OCI-LY1 (cell line): ENCODE results near the gene RNF19B.

Source experiments
- H2AFZ ChIP-seq: fragments of 200-600 bp; sonication (generic), shearing (Covaris generic); 2 replicates; pipeline ENCODE4 v1.6.0; 2014; ENCODE audit warnings: antibody characterized with exemption, mild to moderate bottlenecking, low read length
- H3F3A ChIP-seq: fragments of 200-600 bp; sonication (generic), shearing (Covaris generic); 2 replicates; pipeline ENCODE4 v1.6.0; 2014; ENCODE audit warnings: mild to moderate bottlenecking, antibody characterized with exemption, low read length, moderate library complexity; ENCODE audit not compliant: insufficient read depth
- H3K27ac ChIP-seq: fragments of 200-600 bp; sonication (generic); 2 replicates; pipeline ENCODE4 v1.5.1; 2014; ENCODE audit warnings: low read length, mixed run types, mild to moderate bottlenecking, low read depth; ENCODE audit not compliant: poor library complexity, severe bottlenecking
- H3K27me3 ChIP-seq: fragments of 200-600 bp; sonication (generic); 2 replicates; pipeline ENCODE4 v1.6.0; 2014; ENCODE audit warnings: antibody characterized with exemption, mild to moderate bottlenecking, low read length, moderate library complexity; ENCODE audit not compliant: insufficient read depth
- H3K36me3 ChIP-seq: fragments of 200-600 bp; sonication (generic); 2 replicates; pipeline ENCODE4 v1.6.1; 2014; ENCODE audit warnings: mild to moderate bottlenecking, antibody characterized with exemption, low read length, moderate library complexity, mixed read lengths; ENCODE audit not compliant: insufficient read depth
- H3K4me1 ChIP-seq: fragments of 200-600 bp; sonication (generic); 2 replicates; pipeline ENCODE4 v1.5.1; 2014; ENCODE audit warnings: mild to moderate bottlenecking, low read length, moderate library complexity; ENCODE audit not compliant: insufficient read depth, severe bottlenecking
- H3K4me2 ChIP-seq: fragments of 200-600 bp; sonication (generic), shearing (Covaris generic); 2 replicates; pipeline ENCODE4 v1.6.1; 2014; ENCODE audit warnings: low read length
- H3K4me3 ChIP-seq: fragments of 200-600 bp; sonication (generic); 2 replicates; pipeline ENCODE4 v1.5.1; 2014; ENCODE audit warnings: low read length, low read depth, mild to moderate bottlenecking, mixed read lengths; ENCODE audit not compliant: poor library complexity, severe bottlenecking
- H3K79me2 ChIP-seq: fragments of 200-600 bp; shearing (Covaris generic); 2 replicates; pipeline ENCODE4 v1.6.1; 2016; ENCODE audit warnings: mixed run types, low read length, mixed read lengths; ENCODE audit not compliant: insufficient read depth
- H3K9ac ChIP-seq: fragments of 200-600 bp; sonication (generic), shearing (Covaris generic); 2 replicates; pipeline ENCODE4 v1.6.1; 2014; ENCODE audit warnings: mild to moderate bottlenecking, low read length, mixed read lengths
- H3K9me2 ChIP-seq: fragments of 200-600 bp; sonication (generic), shearing (Covaris generic); 2 replicates; pipeline ENCODE4 v1.6.1; 2014; ENCODE audit warnings: low read depth, mild to moderate bottlenecking, low read length, mixed read lengths
- H3K9me3 ChIP-seq: fragments of 200-600 bp; shearing (Covaris generic); 2 replicates; pipeline ENCODE4 v1.6.1; 2014; ENCODE audit warnings: low read length, mixed read lengths
- H4K20me1 ChIP-seq: fragments of 200-600 bp; sonication (generic), shearing (Covaris generic); 2 replicates; pipeline ENCODE4 v1.6.0; 2016; ENCODE audit warnings: mild to moderate bottlenecking, low read length; ENCODE audit not compliant: insufficient read depth
- EZH2 ChIP-seq: fragments of 200-600 bp; sonication (generic), shearing (Covaris generic); IDR thresholded peaks from 2 replicates; pipeline ENCODE4 v1.8.0; 2017; ENCODE audit warnings: borderline replicate concordance, mixed run types, mild to moderate bottlenecking, antibody characterized with exemption, low read length, moderate library complexity, mixed read lengths
- TF ChIP-seq, protein P1 (sequence below): fragments of 200-600 bp; sonication (generic), shearing (Covaris generic); IDR thresholded peaks from 2 replicates; pipeline ENCODE4 v1.5.1; 2017; ENCODE audit warnings: mild to moderate bottlenecking, antibody characterized with exemption, low read length, moderate library complexity, mixed read lengths

The RNF19B gene

DNA sequence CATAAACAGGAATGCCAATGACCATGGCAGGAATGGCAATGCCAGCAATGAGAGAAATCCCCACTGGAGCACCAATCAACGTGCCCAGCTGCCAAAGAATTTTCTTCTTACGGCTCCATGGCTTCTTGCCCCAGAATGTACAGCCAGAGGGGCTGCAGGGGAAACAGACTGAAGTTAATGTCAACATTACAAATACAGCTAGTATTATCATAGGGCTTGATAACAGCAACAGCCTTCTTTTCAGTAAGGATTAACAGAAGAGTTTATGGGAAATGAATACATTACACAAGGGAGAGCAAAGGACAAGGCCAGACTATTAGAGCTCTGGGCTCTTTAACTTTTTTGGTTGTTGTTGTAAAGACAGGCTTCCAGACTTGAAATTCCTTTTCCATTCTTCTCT lies 18.2 kb downstream of the RNF19B start:
- Histone ChIP-seq H3K9me2 (no peaks in the 10 kb centered on the region), H2AFZ (no peak overlapping the region), H3K27ac (no peak overlapping the region), H3K4me2 (no peak overlapping the region), H4K20me1 (no peaks in the 10 kb centered on the region), H3K27me3 (no peaks in the 10 kb centered on the region), H3K9ac (no peak overlapping the region), H3F3A (no peaks in the 10 kb centered on the region), H3K9me3 (no peaks in the 10 kb centered on the region), H3K4me1 (peaks cover 9% of the 10 kb centered on the region), H3K36me3 (peaks cover 42% of the 10 kb centered on the region; the same call in 1 of the 2 replicates), H3K79me2 (no peaks in the 10 kb centered on the region), H3K4me3 (no peak overlapping the region)
- TF ChIP-seq, protein P1, sequence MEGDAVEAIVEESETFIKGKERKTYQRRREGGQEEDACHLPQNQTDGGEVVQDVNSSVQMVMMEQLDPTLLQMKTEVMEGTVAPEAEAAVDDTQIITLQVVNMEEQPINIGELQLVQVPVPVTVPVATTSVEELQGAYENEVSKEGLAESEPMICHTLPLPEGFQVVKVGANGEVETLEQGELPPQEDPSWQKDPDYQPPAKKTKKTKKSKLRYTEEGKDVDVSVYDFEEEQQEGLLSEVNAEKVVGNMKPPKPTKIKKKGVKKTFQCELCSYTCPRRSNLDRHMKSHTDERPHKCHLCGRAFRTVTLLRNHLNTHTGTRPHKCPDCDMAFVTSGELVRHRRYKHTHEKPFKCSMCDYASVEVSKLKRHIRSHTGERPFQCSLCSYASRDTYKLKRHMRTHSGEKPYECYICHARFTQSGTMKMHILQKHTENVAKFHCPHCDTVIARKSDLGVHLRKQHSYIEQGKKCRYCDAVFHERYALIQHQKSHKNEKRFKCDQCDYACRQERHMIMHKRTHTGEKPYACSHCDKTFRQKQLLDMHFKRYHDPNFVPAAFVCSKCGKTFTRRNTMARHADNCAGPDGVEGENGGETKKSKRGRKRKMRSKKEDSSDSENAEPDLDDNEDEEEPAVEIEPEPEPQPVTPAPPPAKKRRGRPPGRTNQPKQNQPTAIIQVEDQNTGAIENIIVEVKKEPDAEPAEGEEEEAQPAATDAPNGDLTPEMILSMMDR: no peak
- TF ChIP-seq EZH2: no peak

DNA sequence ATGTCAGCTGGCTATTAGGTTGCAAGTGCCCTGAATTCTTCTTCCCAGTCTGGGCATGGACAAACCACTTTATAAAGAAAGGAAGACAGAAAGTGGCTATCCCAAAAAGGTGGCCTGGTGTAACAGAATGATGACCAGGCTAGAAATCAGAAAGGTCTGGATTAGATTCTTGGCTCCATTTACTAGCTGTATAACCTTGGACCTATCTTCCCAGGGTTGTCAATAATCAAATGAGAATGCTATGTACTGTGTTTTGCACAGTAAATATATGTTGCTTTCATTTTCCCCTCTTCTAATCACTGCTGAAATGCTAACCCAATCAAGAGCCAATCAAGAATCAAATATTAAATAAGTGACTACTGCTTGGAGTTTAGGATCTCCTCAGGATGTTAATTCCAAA lies 20.4 kb downstream of the RNF19B start:
- H3K27me3 ChIP-seq: no peaks in the 10 kb centered on the region
- H3K27ac ChIP-seq: no peak overlapping the region
- no peak overlapping the region for H3K4me2 ChIP-seq
- H3K79me2 ChIP-seq: no peaks in the 10 kb centered on the region
- H3K9ac ChIP-seq: no peak overlapping the region
- no peaks in the 10 kb centered on the region for H3K9me3 ChIP-seq
- H3K4me1 ChIP-seq: no peaks in the 10 kb centered on the region
- no peak overlapping the region for H3K4me3 ChIP-seq
- H3K36me3 ChIP-seq: peaks cover 52% of the 10 kb centered on the region; the same call in 1 of the 2 replicates
- TF ChIP-seq, protein P1: no peak
- TF ChIP-seq EZH2: no peak
- no peak overlapping the region for H2AFZ ChIP-seq
- no peaks in the 10 kb centered on the region for H3K9me2 ChIP-seq
- H4K20me1 ChIP-seq: no peaks in the 10 kb centered on the region
- no peaks in the 10 kb centered on the region for H3F3A ChIP-seq

DNA sequence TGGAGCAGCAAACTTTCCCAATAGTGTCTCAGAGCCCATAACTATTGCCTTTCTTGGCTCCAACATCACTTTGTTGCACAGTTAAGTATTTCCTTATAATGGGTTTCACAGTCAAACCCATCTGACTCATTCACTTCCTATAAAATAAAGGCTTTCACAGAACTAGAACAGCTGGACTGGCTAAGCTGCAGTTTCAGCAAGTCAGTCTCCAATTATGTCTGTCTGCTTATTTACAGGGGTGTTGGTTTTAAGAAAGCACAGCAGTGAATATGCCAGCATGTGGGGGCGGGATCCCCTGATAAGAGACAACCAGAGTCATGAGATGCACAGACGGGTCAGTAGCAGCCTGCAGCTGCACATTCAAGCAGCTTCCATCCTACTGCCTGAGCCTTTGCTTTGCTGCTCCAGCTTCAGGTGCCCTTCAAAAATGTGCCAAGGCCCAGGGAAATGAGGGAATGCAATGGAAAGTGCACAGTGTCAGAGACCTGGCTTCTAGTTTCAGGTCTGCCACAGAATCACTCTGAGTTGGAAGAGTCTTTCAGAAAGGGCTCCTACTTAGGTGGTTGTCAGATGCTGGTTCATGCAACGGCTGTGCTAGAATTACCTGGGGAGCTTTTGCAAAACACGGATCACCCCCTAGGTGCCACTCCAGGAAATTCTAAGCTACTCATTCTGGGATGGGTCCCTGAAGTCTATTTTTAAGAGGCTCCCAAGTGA lies 24.8 kb downstream of the RNF19B start:
- no peaks in the 10 kb centered on the region for H3K9me3 ChIP-seq
- no peaks in the 10 kb centered on the region for H3K79me2 ChIP-seq
- no peak overlapping the region for H3K27ac ChIP-seq
- no peaks in the 10 kb centered on the region for H3K27me3 ChIP-seq
- no peak overlapping the region for H3K4me2 ChIP-seq
- no peaks in the 10 kb centered on the region for H3K9me2 ChIP-seq
- H3F3A ChIP-seq: no peaks in the 10 kb centered on the region
- H2AFZ ChIP-seq: no peak overlapping the region
- H3K9ac ChIP-seq: no peak overlapping the region
- no peaks in the 10 kb centered on the region for H4K20me1 ChIP-seq
- peaks cover 41% of the 10 kb centered on the region; the same call in 1 of the 2 replicates for H3K36me3 ChIP-seq
- H3K4me1 ChIP-seq: no peaks in the 10 kb centered on the region
- no peak overlapping the region for H3K4me3 ChIP-seq
- TF ChIP-seq EZH2: no peak
- TF ChIP-seq, protein P1: no peak
